HFFc6 (cell line): ENCODE data around the gene EPHX1. TPM values are rescaled to one million over a fixed set of nuclear protein-coding genes. Genes with fewer than 3 reads are reported as not detected.

Source experiments
- DNase-seq: peaks from one replicate; pipeline ENCODE4 v3.0.0-alpha.2; 2018
- H3K27ac Mint-ChIP-seq: 2 replicates; pipeline ENCODE4 v1.8.0; 2020; ENCODE audit warnings: mild to moderate bottlenecking, mixed read lengths
- H3K27me3 Mint-ChIP-seq: 2 replicates; pipeline ENCODE4 v1.8.0; 2021; ENCODE audit warnings: mild to moderate bottlenecking, moderate library complexity, mixed read lengths; ENCODE audit not compliant: insufficient read depth
- H3K36me3 Mint-ChIP-seq: 2 replicates; pipeline ENCODE4 v1.8.0; 2021; ENCODE audit warnings: low read depth, mixed read lengths
- H3K4me1 Mint-ChIP-seq: 2 replicates; pipeline ENCODE4 v1.8.0; 2020; ENCODE audit warnings: low read depth, mixed read lengths
- H3K4me3 Mint-ChIP-seq: 2 replicates; pipeline ENCODE4 v1.8.0; 2020; ENCODE audit warnings: mild to moderate bottlenecking, moderate library complexity, mixed read lengths
- H3K9me3 Mint-ChIP-seq: 2 replicates; pipeline ENCODE4 v1.8.0; 2020; ENCODE audit warnings: mild to moderate bottlenecking, mixed read lengths
- total RNA-seq, 6 experiments: library from RNA; stranded (reverse); fragmentation: NEBNext Ultra II Directional; extraction: Animal tissue kit (Norgen Biotek cat#: 25700); gene quantifications; 2 replicates in 1 of 6; 3 replicates in 5 of 6; pipeline ENCODE4 v1.2.3, GENCODE V29; 2021
- TF ChIP-seq, protein P1 (sequence below): fragments of 200-600 bp; sonication (generic); IDR thresholded peaks from 2 replicates; pipeline ENCODE4 v1.5.0; 2021; ENCODE audit warnings: antibody characterized with exemption, mild to moderate bottlenecking

EPHX1 gene
- total RNA-seq, 6 experiments from 2014 or later, result 30.3 to 38.7 (median 34.9) TPM

- Mint-ChIP-seq H3K27me3 (no peaks in the 10 kb centered on the region; the same call in 1 of the 2 replicates), H3K4me1 (peaks cover 30% of the 10 kb centered on the region), H3K4me3 (no peak overlapping the region), H3K27ac (no peak overlapping the region), H3K9me3 (no peaks in the 10 kb centered on the region), H3K36me3 (peaks cover 17% of the 10 kb centered on the region)
- TF ChIP-seq, protein P1, sequence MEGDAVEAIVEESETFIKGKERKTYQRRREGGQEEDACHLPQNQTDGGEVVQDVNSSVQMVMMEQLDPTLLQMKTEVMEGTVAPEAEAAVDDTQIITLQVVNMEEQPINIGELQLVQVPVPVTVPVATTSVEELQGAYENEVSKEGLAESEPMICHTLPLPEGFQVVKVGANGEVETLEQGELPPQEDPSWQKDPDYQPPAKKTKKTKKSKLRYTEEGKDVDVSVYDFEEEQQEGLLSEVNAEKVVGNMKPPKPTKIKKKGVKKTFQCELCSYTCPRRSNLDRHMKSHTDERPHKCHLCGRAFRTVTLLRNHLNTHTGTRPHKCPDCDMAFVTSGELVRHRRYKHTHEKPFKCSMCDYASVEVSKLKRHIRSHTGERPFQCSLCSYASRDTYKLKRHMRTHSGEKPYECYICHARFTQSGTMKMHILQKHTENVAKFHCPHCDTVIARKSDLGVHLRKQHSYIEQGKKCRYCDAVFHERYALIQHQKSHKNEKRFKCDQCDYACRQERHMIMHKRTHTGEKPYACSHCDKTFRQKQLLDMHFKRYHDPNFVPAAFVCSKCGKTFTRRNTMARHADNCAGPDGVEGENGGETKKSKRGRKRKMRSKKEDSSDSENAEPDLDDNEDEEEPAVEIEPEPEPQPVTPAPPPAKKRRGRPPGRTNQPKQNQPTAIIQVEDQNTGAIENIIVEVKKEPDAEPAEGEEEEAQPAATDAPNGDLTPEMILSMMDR, result no peak
- DNase-seq, result no peak
Measured at GRCh38 chr1:225863167-225863566, 53.2 kb downstream of the EPHX1 start.

DNA sequence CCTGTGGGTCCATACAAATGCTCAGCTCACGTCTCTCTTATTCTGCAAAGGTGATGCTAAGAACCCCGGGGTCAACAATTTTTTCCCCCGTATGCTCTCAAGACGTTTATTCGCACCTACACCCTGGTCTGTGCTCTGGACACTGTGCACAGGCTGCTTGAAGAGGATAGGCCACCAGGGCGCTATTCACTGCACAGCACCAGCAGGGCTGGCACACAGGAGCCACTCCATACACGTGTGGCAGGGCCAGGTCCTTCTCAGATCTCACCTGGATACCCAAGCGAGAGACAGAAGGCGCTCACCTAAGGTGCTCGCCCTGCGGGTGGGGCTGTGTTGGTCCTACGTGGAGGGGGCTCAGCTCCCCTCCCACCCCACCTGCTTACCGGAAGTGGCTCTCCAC lies 55.6 kb downstream of the EPHX1 start:
- no peak overlapping the region; the same call in 1 of the 2 replicates for H3K27ac Mint-ChIP-seq
- H3K4me1 Mint-ChIP-seq, result peaks cover 30% of the 10 kb centered on the region
- peaks cover 14% of the 10 kb centered on the region for H3K36me3 Mint-ChIP-seq
- DNase-seq, result no peak
- TF ChIP-seq, protein P1, result no peak; the same call in 1 of the 2 replicates
- no peaks in the 10 kb centered on the region; the same call in 1 of the 2 replicates for H3K27me3 Mint-ChIP-seq
- no peak overlapping the region for H3K4me3 Mint-ChIP-seq
- H3K9me3 Mint-ChIP-seq, result no peaks in the 10 kb centered on the region

DNA sequence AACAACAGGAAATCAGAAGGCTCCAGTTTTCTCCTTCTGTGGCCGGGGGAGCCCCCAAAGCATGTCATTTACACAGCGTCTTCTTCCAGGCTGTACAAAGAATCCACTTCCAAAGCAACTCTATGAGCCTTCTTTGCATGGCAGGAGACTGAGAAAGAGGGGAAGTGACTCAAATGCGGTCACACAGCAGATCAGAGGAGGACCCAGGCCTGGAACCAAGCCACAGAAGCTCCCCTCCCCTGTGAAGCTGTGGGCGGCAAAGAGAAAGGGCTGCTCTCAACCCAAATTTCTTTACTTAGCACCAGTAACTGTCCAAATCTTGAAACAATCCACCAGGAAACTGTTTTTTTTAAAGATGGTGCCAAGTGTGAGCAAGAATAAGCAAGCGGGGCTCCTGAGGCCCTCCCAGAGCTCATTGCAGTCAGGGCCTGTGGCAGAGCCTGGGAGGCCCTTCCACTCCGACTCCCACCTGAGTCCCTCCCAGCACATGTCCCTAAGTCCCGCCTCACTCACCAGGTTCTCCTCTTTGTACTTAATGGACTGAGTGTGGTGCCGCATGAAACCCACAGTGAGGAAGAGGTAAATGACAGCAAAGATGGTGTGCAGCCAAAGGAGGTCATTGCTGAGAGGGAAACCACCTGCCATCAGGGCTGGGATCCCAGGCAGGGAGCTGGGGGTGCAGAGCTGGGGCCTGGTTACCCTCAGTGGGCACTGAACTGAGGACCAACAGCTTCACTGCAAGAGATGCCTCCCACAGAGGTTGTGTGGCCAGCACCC lies 56.3 kb downstream of the EPHX1 start:
- DNase-seq, result peak; percentile 51
- Mint-ChIP-seq H3K9me3 (no peaks in the 10 kb centered on the region), H3K36me3 (peaks cover 18% of the 10 kb centered on the region), H3K4me1 (peaks cover 31% of the 10 kb centered on the region), H3K27me3 (no peaks in the 10 kb centered on the region; the same call in 1 of the 2 replicates), H3K4me3 (no peak overlapping the region; the same call in 1 of the 2 replicates), H3K27ac (peak overlapping the region; percentile 27)
- TF ChIP-seq, protein P1, result no peak

DNA sequence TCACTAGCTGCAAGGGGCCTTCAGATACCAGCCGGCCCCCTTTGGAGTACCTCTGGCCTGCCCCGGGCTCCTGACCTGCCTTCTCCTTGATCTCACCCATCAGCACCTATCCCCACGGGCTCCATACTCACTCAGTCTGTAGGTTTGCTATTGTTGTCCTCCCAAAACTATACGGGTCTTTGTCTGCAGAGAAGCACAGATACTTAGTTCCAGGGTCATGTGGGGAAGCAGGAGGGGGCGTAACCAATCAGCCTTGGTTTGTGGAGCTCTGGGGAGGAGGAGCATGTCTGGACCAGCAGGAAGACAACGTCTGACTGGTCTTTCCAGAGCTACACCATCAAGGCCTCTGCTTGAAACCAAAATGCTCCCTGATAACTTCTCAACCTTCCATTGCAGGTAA lies 57.1 kb downstream of the EPHX1 start:
- no peak for DNase-seq
- Mint-ChIP-seq H3K27me3 (no peaks in the 10 kb centered on the region), H3K4me3 (no peak overlapping the region), H3K27ac (no peak overlapping the region; the same call in 1 of the 2 replicates), H3K9me3 (no peaks in the 10 kb centered on the region), H3K4me1 (peaks cover 39% of the 10 kb centered on the region), H3K36me3 (peaks cover 24% of the 10 kb centered on the region)
- TF ChIP-seq, protein P1, result no peak

DNA sequence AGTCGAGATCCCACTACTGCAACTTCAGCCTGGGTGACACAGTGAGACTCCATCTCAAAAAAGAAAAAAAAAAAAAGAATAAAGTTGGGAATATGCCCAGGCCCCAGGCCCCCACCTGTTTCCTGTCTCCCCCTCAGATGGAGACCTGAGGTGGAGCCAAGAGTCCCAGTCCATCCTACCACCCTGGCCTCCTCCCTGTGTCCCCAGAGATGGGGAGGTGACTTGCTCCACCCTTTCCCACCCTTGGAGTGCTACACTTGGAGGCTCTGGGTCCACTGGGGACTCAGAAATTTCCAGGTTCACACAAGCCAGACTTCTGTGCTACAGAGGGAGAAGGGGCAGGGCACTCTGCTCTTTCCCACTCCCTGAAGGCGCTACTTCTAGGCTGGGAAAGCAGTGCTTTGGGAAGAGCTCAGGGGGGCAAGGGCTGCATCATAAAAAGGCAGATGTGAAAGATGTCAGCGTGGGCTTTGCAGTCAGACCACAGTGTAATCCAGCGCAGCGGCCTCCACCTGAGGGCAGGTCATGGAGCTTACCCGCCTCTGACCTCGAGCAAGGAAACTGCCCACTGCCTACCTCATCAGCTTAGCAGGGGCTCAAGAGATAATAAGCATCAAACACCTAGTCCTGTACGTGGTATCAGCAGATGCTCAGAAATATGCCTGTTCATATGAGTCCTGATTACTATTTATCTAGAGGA lies 58.9 kb downstream of the EPHX1 start:
- no peak overlapping the region for H3K4me3 Mint-ChIP-seq
- H3K36me3 Mint-ChIP-seq, result peaks cover 28% of the 10 kb centered on the region
- H3K27ac Mint-ChIP-seq, result no peak overlapping the region
- no peaks in the 10 kb centered on the region for H3K9me3 Mint-ChIP-seq
- H3K4me1 Mint-ChIP-seq, result peaks cover 41% of the 10 kb centered on the region
- TF ChIP-seq, protein P1, result no peak
- H3K27me3 Mint-ChIP-seq, result no peaks in the 10 kb centered on the region
- DNase-seq, result no peak
